Measurements from ENCODE around the gene NR5A2.
A peak's percentile ranks its signal among the peaks of the same experiment; 100 is the strongest.

NR5A2 gene

DNA sequence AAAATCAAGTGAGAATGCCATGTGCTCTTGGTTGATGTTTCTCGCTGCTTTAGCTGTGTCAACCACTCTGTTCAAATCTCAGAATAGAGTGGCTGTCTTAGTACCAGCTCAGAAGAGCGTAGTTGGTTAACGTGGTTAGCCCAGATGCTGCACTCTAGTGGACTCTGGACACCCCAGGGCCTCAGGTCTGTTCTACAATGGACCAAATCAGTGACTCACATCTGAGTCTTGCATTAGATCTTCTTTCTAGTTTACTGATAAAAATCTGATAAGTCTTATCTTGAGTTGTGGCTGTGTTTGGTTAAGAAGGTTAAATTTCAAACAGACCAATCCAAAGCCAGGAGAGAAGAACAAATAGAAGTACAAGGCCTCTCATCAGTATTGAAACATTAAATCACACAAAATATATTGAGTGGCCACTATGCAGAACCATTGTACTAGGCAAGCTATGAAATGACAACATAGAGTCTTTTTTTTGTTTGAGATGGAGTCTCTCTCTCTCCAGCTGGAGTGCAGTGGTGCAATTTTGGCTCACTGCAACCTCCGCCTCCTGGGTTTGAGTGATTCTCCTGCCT is 104.1 kb downstream of the NR5A2 start:
- no peak overlapping the region for H3K4me3 ChIP-seq (ENCODE audit: low read depth, low read length)
- H3K27ac ChIP-seq, result no peak overlapping the region
- TF ChIP-seq, protein P1, sequence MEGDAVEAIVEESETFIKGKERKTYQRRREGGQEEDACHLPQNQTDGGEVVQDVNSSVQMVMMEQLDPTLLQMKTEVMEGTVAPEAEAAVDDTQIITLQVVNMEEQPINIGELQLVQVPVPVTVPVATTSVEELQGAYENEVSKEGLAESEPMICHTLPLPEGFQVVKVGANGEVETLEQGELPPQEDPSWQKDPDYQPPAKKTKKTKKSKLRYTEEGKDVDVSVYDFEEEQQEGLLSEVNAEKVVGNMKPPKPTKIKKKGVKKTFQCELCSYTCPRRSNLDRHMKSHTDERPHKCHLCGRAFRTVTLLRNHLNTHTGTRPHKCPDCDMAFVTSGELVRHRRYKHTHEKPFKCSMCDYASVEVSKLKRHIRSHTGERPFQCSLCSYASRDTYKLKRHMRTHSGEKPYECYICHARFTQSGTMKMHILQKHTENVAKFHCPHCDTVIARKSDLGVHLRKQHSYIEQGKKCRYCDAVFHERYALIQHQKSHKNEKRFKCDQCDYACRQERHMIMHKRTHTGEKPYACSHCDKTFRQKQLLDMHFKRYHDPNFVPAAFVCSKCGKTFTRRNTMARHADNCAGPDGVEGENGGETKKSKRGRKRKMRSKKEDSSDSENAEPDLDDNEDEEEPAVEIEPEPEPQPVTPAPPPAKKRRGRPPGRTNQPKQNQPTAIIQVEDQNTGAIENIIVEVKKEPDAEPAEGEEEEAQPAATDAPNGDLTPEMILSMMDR (IDR thresholded peaks at IDR 0.05; ENCODE audit: low read depth, low read length, missing control alignments), result peak; percentile 36
- peaks cover 5% of the 10 kb centered on the region for H3K27me3 ChIP-seq (replicated peaks)
- DNase-seq, result peak; percentile 34
- no peaks in the 10 kb centered on the region for H3K36me3 ChIP-seq (replicated peaks)
- in situ Hi-C loops (cut with HindIII; ENCODE audit: low pct_ligation_motif_present, low sequenced_read_pairs), result no loop called here

DNA sequence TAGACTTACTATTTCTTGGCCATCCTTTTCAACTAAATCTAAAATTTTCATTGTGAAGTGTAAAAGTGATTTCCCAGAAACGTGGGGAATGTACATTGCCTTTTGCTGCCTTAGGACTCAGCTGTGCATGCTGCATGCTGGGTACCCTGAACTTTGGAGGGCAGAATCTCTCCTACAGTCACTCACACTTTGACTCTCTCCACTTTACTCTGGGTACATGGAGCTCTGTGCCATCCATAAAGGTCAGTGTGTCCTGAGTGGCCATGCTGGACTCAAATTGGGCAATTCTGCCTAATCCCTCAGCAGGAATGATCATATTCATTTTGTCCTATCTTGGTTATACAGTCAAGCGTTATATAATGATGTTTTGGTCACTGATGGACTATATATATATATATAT is 105.6 kb downstream of the NR5A2 start:
- Histone ChIP-seq H3K36me3 (replicated peaks) (no peaks in the 10 kb centered on the region), H3K4me3 (ENCODE audit: low read depth, low read length) (no peak overlapping the region), H3K27me3 (replicated peaks) (peaks cover 5% of the 10 kb centered on the region), H3K27ac (no peak overlapping the region)
- in situ Hi-C loops (cut with HindIII; ENCODE audit: low pct_ligation_motif_present, low sequenced_read_pairs), result no loop called here
- TF ChIP-seq, protein P1 (IDR thresholded peaks at IDR 0.05; ENCODE audit: low read depth, low read length, missing control alignments), result no peak
- no peak for DNase-seq

DNA sequence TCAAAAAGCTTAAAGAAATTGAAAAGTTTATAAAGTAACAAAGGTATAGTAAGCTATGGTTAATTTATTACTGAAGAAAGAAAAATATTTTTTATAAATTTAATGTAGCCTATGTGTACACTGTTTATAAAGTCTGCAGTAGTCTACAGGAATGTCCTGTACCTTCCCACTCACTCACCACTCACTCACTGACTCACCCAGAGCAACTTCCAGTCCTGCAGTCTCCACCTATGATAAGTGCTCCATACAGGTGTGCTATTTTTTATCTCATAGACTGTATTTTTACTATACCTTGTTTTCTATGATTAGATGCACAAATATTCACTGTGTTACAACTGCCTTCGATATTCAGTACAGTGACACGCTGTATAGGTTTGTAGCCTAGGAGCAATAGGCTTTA is 106.6 kb downstream of the NR5A2 start:
- TF ChIP-seq, protein P1 (IDR thresholded peaks at IDR 0.05; ENCODE audit: low read depth, low read length, missing control alignments), result no peak

DNA sequence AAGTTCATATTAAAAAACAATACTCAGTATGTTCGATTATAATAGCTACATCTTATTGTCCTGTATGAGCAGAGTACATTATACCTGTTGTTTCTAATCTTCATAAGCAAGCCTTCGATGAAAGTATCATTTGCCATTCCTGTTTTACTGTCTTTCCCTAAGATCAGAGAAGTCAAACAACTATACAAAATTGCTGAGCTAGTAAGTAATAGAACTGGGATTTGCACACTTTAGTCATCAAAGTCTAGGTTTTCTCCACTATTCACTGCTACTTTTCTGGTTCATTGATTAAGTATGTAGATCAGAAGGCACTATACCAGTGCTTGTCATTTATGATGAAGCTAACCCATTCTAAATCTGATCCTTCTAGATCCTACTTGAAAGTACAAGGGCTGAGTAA is 108.9 kb downstream of the NR5A2 start:
- H3K27ac ChIP-seq, result no peak overlapping the region
- no peaks in the 10 kb centered on the region for H3K36me3 ChIP-seq (replicated peaks)
- in situ Hi-C loops (cut with HindIII; ENCODE audit: low pct_ligation_motif_present, low sequenced_read_pairs), result no loop called here
- H3K4me3 ChIP-seq (ENCODE audit: low read depth, low read length), result no peak overlapping the region
- TF ChIP-seq, protein P1 (IDR thresholded peaks at IDR 0.05; ENCODE audit: low read depth, low read length, missing control alignments), result no peak
- H3K27me3 ChIP-seq (replicated peaks), result no peaks in the 10 kb centered on the region
- DNase-seq, result no peak

More for the DNA sequence above, 106.6 kb downstream of the NR5A2 start:
- in situ Hi-C loops (cut with HindIII; ENCODE audit: low pct_ligation_motif_present, low sequenced_read_pairs), result no loop called here
- Histone ChIP-seq H3K4me3 (ENCODE audit: low read depth, low read length) (no peak overlapping the region), H3K27ac (no peak overlapping the region), H3K27me3 (replicated peaks) (peaks cover 5% of the 10 kb centered on the region), H3K36me3 (replicated peaks) (no peaks in the 10 kb centered on the region)
- no peak for DNase-seq

DNA sequence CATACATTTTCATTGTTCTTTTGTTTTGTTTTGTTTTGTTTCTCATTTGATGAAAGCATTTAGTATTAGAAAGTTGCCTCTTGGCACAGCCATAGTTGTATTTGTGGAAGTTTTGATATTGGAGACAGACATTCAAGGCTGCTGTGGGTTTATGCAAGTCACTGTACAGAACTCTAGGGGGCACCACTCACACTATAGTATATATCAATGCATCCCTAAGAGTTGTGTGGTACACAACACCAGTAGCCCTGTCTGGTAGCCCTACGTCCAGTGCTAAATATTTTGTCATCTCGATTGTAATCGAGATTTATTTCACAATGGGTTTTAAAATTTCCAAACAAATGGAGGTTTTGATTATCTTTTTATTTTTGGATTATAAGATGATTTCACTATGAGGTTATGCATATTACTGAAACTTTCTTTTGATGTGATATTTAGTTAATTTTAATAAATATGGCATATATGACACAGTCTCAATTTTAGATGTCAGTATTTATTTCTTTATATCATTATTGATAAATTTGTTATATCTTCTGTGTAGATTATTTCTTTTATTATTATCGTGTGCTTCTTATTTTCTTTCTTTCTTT is 112.2 kb downstream of the NR5A2 start:
- Histone ChIP-seq H3K36me3 (replicated peaks) (no peaks in the 10 kb centered on the region), H3K27ac (no peak overlapping the region), H3K4me3 (ENCODE audit: low read depth, low read length) (no peak overlapping the region), H3K27me3 (replicated peaks) (no peaks in the 10 kb centered on the region)
- TF ChIP-seq, protein P1 (IDR thresholded peaks at IDR 0.05; ENCODE audit: low read depth, low read length, missing control alignments), result peak; percentile 81
- in situ Hi-C loops (cut with HindIII; ENCODE audit: low pct_ligation_motif_present, low sequenced_read_pairs), result no loop called here
- peak; percentile 61 for DNase-seq

DNA sequence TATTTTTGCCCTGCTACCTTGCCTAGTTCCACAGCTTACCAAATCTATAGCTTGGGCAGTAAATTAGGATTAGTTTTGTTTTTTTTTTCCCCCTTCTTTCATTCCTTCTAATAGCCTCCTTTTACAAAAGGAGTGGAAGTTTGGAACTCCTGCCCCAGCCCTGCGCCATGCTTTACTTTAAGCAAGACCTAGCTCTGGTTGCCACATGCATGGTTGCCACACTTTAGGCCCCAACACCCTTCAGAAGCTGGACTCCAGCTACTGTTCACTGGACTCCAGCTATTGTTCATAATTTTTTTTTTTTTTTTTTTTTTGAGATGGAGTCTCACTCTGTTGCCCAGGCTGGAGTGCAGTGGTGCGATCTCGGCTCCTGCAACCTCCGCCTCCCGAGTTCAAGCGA is 115.8 kb downstream of the NR5A2 start:
- TF ChIP-seq, protein P1 (IDR thresholded peaks at IDR 0.05; ENCODE audit: low read depth, low read length, missing control alignments), result no peak
- in situ Hi-C loops (cut with HindIII; ENCODE audit: low pct_ligation_motif_present, low sequenced_read_pairs), result no loop called here
- Histone ChIP-seq H3K4me3 (ENCODE audit: low read depth, low read length) (no peak overlapping the region), H3K27ac (no peak overlapping the region), H3K36me3 (replicated peaks) (no peaks in the 10 kb centered on the region), H3K27me3 (replicated peaks) (no peaks in the 10 kb centered on the region)
- DNase-seq, result no peak
